SK-N-SH treated with all-trans-retinoic acid at 6 μM for 48 hours (cell line): ENCODE measurements around the gene VPS54.

Experiments
- ATAC-seq: fragments of 200-7000 bp; cut with Tn5 transposase; 3 replicates; pipeline ENCODE4 v1.9.1; 2020; ENCODE audit warnings: mild to moderate bottlenecking, moderate library complexity
- ARNTL ChIP-seq: fragments of 450-650 bp; formaldehyde crosslinking; IDR thresholded peaks from 2 replicates; pipeline ENCODE4 v1.5.0; 2020; ENCODE audit warnings: low read depth, mild to moderate bottlenecking, moderate library complexity, borderline replicate concordance
- CREB5 ChIP-seq: fragments of 250-450 bp; sonication (Bioruptor Pico); IDR thresholded peaks from 2 replicates; pipeline ENCODE4 v1.5.1; 2020; ENCODE audit warnings: low read depth, mild to moderate bottlenecking, moderate library complexity
- CSDC2 ChIP-seq: fragments of 250-450 bp; sonication (Bioruptor Pico); IDR thresholded peaks from 2 replicates; pipeline ENCODE4 v1.5.0; 2020; ENCODE audit warnings: mild to moderate bottlenecking, moderate library complexity
- ESRRG ChIP-seq: fragments of 250-450 bp; sonication (Bioruptor Pico); IDR thresholded peaks from 2 replicates; pipeline ENCODE4 v1.6.1; 2021; ENCODE audit warnings: mild to moderate bottlenecking
- GLIS3 ChIP-seq: fragments of 250-450 bp; sonication (Bioruptor Pico); IDR thresholded peaks from 2 replicates; pipeline ENCODE4 v1.5.0; 2020; ENCODE audit warnings: mild to moderate bottlenecking, moderate library complexity
- ISL1 ChIP-seq: fragments of 250-450 bp; sonication (Bioruptor Pico); IDR thresholded peaks from 2 replicates; pipeline ENCODE4 v2.1.2; 2022; ENCODE audit warnings: mild to moderate bottlenecking, moderate library complexity
- OSR1 ChIP-seq: fragments of 250-450 bp; sonication (Bioruptor Pico); IDR thresholded peaks from 2 replicates; pipeline ENCODE4 v1.8.0; 2022; ENCODE audit warnings: moderate library complexity, mild to moderate bottlenecking, inconsistent platforms
- PATZ1 ChIP-seq: fragments of 250-450 bp; sonication (Bioruptor Pico); IDR thresholded peaks from 2 replicates; pipeline ENCODE4 v1.8.0; 2020; ENCODE audit warnings: mild to moderate bottlenecking, moderate library complexity, borderline replicate concordance
- PPARA ChIP-seq: fragments of 250-450 bp; sonication (Bioruptor Pico); IDR thresholded peaks from 2 replicates; pipeline ENCODE4 v1.5.0; 2020; ENCODE audit warnings: mild to moderate bottlenecking, borderline replicate concordance
- SNAI2 ChIP-seq: fragments of 250-450 bp; sonication (Bioruptor Pico); IDR thresholded peaks from 2 replicates; pipeline ENCODE4 v1.5.0; 2020; ENCODE audit warnings: mild to moderate bottlenecking, moderate library complexity
- TCF4 ChIP-seq: fragments of 250-450 bp; sonication (Bioruptor Pico); IDR thresholded peaks from 2 replicates; pipeline ENCODE4 v1.8.0; 2021; ENCODE audit warnings: mild to moderate bottlenecking, moderate library complexity, borderline replicate concordance
- TOX ChIP-seq: fragments of 250-450 bp; sonication (Bioruptor Pico); IDR thresholded peaks from 2 replicates; pipeline ENCODE4 v1.8.0; 2021; ENCODE audit warnings: mild to moderate bottlenecking, moderate library complexity, borderline replicate concordance
- TSHZ2 ChIP-seq: fragments of 250-450 bp; sonication (Bioruptor Pico); IDR thresholded peaks from 2 replicates; pipeline ENCODE4 v1.5.0; 2020; ENCODE audit warnings: mild to moderate bottlenecking, moderate library complexity
- ZC3H10 ChIP-seq: fragments of 250-450 bp; sonication (Bioruptor Pico); IDR thresholded peaks from 2 replicates; pipeline ENCODE4 v1.5.1; 2021; ENCODE audit warnings: mild to moderate bottlenecking, moderate library complexity
- ZFP3 ChIP-seq: fragments of 250-450 bp; sonication (Bioruptor Pico); IDR thresholded peaks from 2 replicates; pipeline ENCODE4 v1.5.0; 2020; ENCODE audit warnings: mild to moderate bottlenecking, moderate library complexity
- ZFP30 ChIP-seq: fragments of 450-650 bp; formaldehyde crosslinking; IDR thresholded peaks from 2 replicates; pipeline ENCODE4 v1.5.0; 2022; ENCODE audit warnings: mild to moderate bottlenecking, moderate library complexity
- ZNF565 ChIP-seq: fragments of 450-650 bp; formaldehyde crosslinking; conservative IDR thresholded peaks from 2 replicates; pipeline ENCODE4 v1.5.0; 2020; ENCODE audit warnings: low read depth, mild to moderate bottlenecking, moderate library complexity
- ZNF8 ChIP-seq: fragments of 450-650 bp; formaldehyde crosslinking; IDR thresholded peaks from 2 replicates; pipeline ENCODE4 v1.5.0; 2020; ENCODE audit warnings: mild to moderate bottlenecking, moderate library complexity

The VPS54 gene

GRCh38 chr2:63844616-63845015 is 174.6 kb downstream of the VPS54 start:
- ATAC-seq, result no peak
- TF ChIP-seq ZFP3 (CRISPR knock-in tag), result no peak
- TF ChIP-seq ARNTL, result no peak
- no peak for TF ChIP-seq TOX (CRISPR knock-in tag)
- no peak for TF ChIP-seq GLIS3
- TF ChIP-seq CREB5, result no peak
- no peak for TF ChIP-seq ZNF8 (CRISPR knock-in tag)
- TF ChIP-seq ZNF565 (CRISPR knock-in tag), result no peak

GRCh38 chr2:63843791-63844190 is 175.4 kb downstream of the VPS54 start:
- ATAC-seq, result no peak
- no peak for TF ChIP-seq ZFP3 (CRISPR knock-in tag)
- no peak for TF ChIP-seq ISL1
- no peak for TF ChIP-seq ZC3H10 (CRISPR knock-in tag)
- TF ChIP-seq CREB5, result no peak
- TF ChIP-seq TCF4, result no peak
- no peak for TF ChIP-seq TSHZ2
- no peak for TF ChIP-seq OSR1 (CRISPR knock-in tag)
- TF ChIP-seq PPARA (CRISPR knock-in tag), result no peak

- TF ChIP-seq ESRRG (no peak), PPARA (CRISPR knock-in tag) (no peak), ARNTL (no peak), CSDC2 (CRISPR knock-in tag) (no peak), ZC3H10 (CRISPR knock-in tag) (no peak), TCF4 (no peak), ZNF8 (CRISPR knock-in tag) (no peak), ZFP30 (CRISPR knock-in tag) (no peak), TOX (CRISPR knock-in tag) (no peak), TSHZ2 (no peak), SNAI2 (CRISPR knock-in tag) (no peak), PATZ1 (no peak)
- TF ChIP-seq, all 23 proteins: peak for 0
- no peak for ATAC-seq
Observed at GRCh38 chr2:63843093-63843492, 176.1 kb downstream of the VPS54 start.
